Breast epithelium (tissue), 4 donors: ENCODE data around the gene NBEAL2. TPM values are rescaled to one million over a fixed set of nuclear protein-coding genes. Genes with fewer than 3 reads are reported as not detected.

Experiments
- DNase-seq, 2 donors: peaks; one replicate each; pipeline ENCODE4 v3.0.0-alpha.2; 2019; ENCODE audit warnings: low spot score in 2 of 2
- H3K27ac ChIP-seq, 2 donors: fragments of 200-600 bp; sonication (generic) in 1 of 2; one replicate each; pipeline ENCODE4 v1.5.1; 2016 to 2019; ENCODE audit warnings: mild to moderate bottlenecking in 1 of 2
- H3K27me3 ChIP-seq, 2 donors: fragments of 200-600 bp; sonication (generic) in 1 of 2; one replicate each; pipeline versions ENCODE4 v1.5.1 to v1.6.0; 2017 to 2019; ENCODE audit warnings: control low read depth in 1 of 2, mild to moderate bottlenecking in 1 of 2
- H3K36me3 ChIP-seq: fragments of 200-600 bp; one replicate; pipeline ENCODE4 v1.5.1; 2019
- H3K4me1 ChIP-seq, 2 donors: fragments of 200-600 bp; sonication (generic); one replicate each; pipeline ENCODE4 v1.5.1; 2016 to 2019; ENCODE audit warnings: control low read depth in 1 of 2
- H3K4me3 ChIP-seq, 3 donors: fragments of 200-600 bp; sonication (generic); 1 replicate in 2 of 3; 2 replicates in 1 of 3; pipeline ENCODE4 v1.5.1; 2016 to 2019; ENCODE audit warnings: mild to moderate bottlenecking in 3 of 3, moderate library complexity in 2 of 3
- H3K9me3 ChIP-seq, 2 donors: fragments of 200-600 bp; sonication (generic) in 1 of 2; one replicate each; pipeline ENCODE4 v1.5.1; 2016 to 2019; ENCODE audit warnings: control low read depth in 1 of 2
- POLR2A ChIP-seq: fragments of 450-650 bp; IDR thresholded peaks from one replicate; pipeline ENCODE4 v1.6.1; 2016; ENCODE audit warnings: antibody characterized with exemption, mild to moderate bottlenecking, moderate library complexity
- POLR2AphosphoS5 ChIP-seq, 3 donors: sonication (generic); formaldehyde crosslinking; IDR thresholded peaks; one replicate each; pipeline ENCODE4 v1.6.1; 2017; ENCODE audit warnings: antibody characterized with exemption in 3 of 3
- intact Hi-C: fragments of 100-400 bp; cut with DNase I; formaldehyde crosslinking; loops from one replicate; pipeline ENCODE4 v1.15.1; 2023; ENCODE audit warnings: low total_unique reads
- total RNA-seq, 3 donors: library from RNA; depleted of rRNA; stranded (reverse); fragments of >200 nt; gene quantifications; one replicate each; pipeline ENCODE4 v1.1.0, GENCODE V29; 2016
- TF ChIP-seq, protein P1 (sequence below), 3 donors: fragments of 450-650 bp; IDR thresholded peaks; one replicate each; pipeline ENCODE4 v1.5.1; 2016 to 2017; ENCODE audit warnings: antibody characterized with exemption in 3 of 3, mild to moderate bottlenecking in 3 of 3, moderate library complexity in 3 of 3

NBEAL2 gene
- total RNA-seq, 3 donors from 2014 or later = 16.8 to 58.3 (median 54.4) TPM

DNA sequence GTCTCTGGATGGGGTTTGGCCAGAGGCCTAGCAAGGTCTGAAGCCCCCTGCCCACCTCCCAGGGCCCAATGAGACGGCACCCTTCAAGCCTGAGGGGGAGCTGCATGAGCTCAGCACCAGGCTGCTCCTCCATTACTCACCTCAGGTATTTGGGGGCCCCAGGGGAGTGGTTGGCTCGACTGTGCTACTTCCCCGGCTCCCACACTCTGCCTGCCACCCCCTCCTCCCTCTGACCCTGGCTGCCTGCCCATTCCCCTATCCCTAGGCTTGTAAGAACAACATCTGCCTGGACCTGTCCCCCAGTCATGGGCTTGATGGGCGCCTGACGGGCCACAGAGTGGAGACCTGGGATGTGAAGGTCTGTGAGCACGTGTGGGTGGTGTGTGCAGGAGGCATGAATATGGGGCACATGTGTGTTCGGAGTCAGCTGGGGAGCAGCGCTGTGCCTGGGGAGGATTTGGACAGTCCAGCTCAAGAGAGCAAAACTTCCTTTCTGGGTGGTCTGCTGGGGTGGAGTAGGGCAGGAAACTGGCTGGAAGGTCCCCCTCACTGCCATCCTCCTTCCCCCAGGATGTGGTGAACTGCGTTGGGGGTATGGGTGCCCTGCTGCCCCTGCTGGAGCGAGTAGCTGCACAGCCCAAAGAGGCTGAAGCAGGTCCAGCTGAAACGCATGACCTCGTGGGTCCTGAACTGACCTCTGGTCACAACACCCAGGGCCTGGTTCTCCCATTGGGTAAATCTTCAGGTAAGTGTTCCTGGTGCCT, 17.4 kb downstream of the NBEAL2 start:
- TF ChIP-seq, protein P1, sequence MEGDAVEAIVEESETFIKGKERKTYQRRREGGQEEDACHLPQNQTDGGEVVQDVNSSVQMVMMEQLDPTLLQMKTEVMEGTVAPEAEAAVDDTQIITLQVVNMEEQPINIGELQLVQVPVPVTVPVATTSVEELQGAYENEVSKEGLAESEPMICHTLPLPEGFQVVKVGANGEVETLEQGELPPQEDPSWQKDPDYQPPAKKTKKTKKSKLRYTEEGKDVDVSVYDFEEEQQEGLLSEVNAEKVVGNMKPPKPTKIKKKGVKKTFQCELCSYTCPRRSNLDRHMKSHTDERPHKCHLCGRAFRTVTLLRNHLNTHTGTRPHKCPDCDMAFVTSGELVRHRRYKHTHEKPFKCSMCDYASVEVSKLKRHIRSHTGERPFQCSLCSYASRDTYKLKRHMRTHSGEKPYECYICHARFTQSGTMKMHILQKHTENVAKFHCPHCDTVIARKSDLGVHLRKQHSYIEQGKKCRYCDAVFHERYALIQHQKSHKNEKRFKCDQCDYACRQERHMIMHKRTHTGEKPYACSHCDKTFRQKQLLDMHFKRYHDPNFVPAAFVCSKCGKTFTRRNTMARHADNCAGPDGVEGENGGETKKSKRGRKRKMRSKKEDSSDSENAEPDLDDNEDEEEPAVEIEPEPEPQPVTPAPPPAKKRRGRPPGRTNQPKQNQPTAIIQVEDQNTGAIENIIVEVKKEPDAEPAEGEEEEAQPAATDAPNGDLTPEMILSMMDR (IDR thresholded peaks at IDR 0.05) = no peak
- no peak for TF ChIP-seq POLR2A
- H3K27ac ChIP-seq = peak overlapping the region in 1 of 2 donors; percentile 19
- no peak for DNase-seq

DNA sequence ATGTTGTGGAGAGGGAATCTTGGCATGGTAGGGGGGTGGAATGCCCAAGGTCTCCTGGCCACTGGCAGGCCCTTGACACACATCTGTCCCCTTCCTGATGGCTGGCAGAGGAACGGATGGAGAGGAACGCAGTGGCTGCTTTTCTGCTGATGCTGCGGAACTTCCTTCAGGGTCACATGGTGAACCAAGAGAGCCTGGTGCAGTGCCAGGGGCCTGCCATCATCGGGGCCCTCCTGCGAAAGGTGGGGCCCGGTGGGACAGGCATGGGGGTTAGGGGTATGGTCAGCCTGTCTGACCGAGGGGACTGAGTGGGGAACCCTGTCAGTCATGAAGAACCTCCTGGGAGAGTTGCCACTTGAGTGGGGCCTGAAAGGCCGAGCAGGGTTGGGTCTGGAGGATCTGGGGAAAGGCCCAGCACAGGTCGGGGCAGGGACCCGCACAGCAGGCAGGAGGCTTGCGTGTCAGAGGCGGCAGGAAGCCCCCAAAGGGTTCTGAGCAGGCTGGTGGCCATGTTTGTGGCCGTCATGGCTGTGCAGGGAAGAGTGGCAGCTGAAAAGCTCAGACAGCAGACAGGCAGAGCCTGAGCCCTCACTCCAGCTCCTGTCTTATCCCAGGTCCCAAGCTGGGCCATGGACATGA, 18.1 kb downstream of the NBEAL2 start:
- intact Hi-C loops = no loop called here

More for the DNA sequence above, 17.4 kb downstream of the NBEAL2 start:
- Histone ChIP-seq H3K27me3 (no peaks in the 10 kb centered on the region), H3K4me3 (no peak overlapping the region), H3K36me3 (peaks cover 5% of the 10 kb centered on the region), H3K4me1 (no peaks in the 10 kb centered on the region), H3K9me3 (no peaks in the 10 kb centered on the region)
- intact Hi-C loops = no loop called here

DNA sequence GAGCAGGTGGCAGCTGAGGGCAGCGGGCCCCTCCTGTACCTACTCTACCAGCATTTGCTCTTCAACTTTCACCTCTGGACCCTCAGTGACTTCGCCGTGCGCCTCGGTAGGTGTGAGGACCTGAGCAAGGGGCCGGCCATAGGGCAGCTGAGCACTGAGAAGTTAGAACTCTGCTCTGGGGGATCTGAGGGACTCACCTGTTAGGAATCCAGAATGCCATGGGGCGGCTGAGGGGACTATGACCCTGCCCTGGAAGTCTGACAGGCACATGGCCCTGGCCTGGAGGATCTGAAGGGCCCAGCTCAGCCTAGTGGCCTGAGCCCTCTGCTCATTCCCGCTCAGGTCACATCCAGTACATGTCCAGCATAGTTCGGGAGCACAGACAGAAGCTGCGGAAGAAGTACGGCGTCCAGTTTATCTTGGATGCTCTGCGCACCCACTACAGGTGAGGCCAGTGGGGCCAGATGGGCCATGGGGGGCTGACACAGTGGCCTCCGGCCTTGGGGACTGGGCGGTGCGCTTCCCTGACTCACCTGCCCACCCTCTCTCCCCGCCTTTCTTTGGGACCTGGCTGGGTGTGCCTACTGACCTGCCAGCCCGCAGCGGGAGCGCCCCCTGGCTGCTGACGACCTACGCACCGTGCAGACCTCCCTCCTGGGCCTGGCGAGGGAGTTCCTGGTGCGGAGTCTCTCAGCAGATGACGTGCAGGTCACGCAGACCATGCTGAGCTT, 18.8 kb downstream of the NBEAL2 start:
- TF ChIP-seq, protein P1 (IDR thresholded peaks at IDR 0.05) = peak; percentile 22 to 87 (median 62)
- no peak for TF ChIP-seq POLR2A
- intact Hi-C loops = no loop called here
- H3K36me3 ChIP-seq = peaks cover 9% of the 10 kb centered on the region

More for the DNA sequence above, 18.1 kb downstream of the NBEAL2 start:
- Histone ChIP-seq H3K4me3 (no peak overlapping the region), H3K36me3 (peaks cover 5% of the 10 kb centered on the region), H3K4me1 (no peaks in the 10 kb centered on the region), H3K27ac (no peak overlapping the region), H3K9me3 (no peaks in the 10 kb centered on the region), H3K27me3 (no peaks in the 10 kb centered on the region)
- no peak for DNase-seq
- TF ChIP-seq, protein P1 (IDR thresholded peaks at IDR 0.05) = no peak
- TF ChIP-seq POLR2AphosphoS5 (IDR thresholded peaks at IDR 0.05) (no peak), POLR2A (no peak)

DNA sequence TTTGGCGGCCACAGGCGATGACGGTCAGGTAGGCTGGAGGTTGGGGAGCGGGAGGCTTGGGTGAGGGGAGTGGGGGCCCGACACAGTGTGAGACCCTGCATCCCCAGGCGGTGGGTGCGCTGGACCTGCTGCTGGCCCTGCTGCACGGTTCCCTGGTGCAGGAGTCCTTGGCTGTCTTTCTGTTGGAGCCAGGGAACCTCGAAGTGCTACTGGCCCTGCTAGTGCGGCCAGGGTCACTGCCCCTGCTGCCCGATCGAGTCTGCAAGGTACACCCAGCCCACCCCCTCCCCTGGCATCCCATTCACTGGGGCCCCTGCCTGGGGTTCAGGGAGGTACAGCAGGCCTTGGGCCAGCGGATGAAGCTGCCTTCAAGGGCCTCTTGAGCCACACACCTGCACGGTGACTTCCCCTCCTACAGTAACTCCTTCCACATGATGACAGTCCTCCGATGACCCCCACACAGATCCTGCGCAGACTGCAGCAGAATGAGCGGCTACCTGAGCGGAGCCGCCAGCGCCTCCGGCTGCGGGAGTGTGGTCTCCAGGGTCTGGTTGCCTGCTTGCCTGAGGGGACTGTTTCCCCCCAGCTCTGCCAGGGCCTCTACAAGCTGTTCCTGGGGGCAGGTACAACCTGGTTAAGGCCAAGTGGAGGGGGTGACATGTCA, 19.5 kb downstream of the NBEAL2 start:
- peaks cover 11% of the 10 kb centered on the region for H3K36me3 ChIP-seq
- TF ChIP-seq, protein P1 (IDR thresholded peaks at IDR 0.05) = peak in 1 of 3 donors; percentile 23
- no peak for TF ChIP-seq POLR2AphosphoS5 (IDR thresholded peaks at IDR 0.05)
- no peak overlapping the region for H3K4me3 ChIP-seq
- H3K27me3 ChIP-seq = no peaks in the 10 kb centered on the region
- no peaks in the 10 kb centered on the region for H3K9me3 ChIP-seq
- H3K4me1 ChIP-seq = no peaks in the 10 kb centered on the region
- no peak overlapping the region for H3K27ac ChIP-seq
- intact Hi-C loops = no loop called here
- DNase-seq = no peak

More for the DNA sequence above, 18.8 kb downstream of the NBEAL2 start:
- Histone ChIP-seq H3K27me3 (no peaks in the 10 kb centered on the region), H3K4me1 (no peaks in the 10 kb centered on the region), H3K9me3 (no peaks in the 10 kb centered on the region), H3K4me3 (no peak overlapping the region), H3K27ac (no peak overlapping the region)
- no peak for DNase-seq
